AG08395 (cell line): ENCODE results near the gene CLDN20.

Experiments
- DNase-seq: peaks from one replicate; pipeline ENCODE4 v3.0.0; 2012; ENCODE audit warnings: mixed read lengths, low spot score

The CLDN20 gene

DNA sequence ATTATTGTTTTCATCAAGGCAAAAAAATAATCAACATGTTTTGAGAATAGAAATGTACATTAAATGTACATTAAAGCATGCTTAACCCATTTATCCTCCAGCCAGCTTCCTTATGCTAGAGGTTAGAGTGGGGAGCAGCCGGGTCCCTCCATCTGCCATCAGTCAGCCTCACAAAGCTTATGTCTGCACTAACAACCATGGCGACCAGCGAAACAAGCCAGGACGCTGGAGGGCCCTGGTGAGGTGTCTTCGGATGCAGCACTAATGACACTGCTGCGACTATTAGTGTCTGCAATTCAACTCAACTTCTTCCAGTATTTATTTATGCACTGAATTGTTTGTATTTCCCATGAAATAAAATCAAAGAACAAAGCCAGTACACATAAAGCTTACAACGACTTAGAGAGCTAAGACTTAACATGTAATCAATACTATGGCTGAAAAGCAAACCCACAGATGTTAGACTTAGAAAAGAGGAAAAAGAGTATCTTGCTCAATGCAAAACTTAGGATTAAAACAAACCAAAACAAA, 6.8 kb downstream of the CLDN20 start:
- DNase-seq, result no peak

DNA sequence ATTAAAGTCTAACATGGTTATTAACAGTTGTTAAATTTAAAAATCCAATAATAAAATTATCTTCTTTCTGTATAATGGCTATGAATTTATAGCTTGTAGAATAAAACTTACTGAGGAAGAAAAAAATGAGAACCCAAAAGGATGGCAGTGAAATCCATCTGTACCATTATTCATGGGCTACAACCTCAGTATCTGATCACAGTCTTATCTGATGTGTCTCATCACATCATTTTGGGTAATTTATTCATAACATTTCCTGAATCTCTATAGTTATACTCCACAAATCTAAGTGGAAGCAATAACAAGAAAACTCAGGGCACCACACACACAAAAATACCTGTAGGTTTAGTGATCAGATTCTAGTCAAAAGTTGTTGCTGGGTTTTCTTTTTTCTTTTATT, 7.3 kb downstream of the CLDN20 start:
- DNase-seq, result no peak

DNA sequence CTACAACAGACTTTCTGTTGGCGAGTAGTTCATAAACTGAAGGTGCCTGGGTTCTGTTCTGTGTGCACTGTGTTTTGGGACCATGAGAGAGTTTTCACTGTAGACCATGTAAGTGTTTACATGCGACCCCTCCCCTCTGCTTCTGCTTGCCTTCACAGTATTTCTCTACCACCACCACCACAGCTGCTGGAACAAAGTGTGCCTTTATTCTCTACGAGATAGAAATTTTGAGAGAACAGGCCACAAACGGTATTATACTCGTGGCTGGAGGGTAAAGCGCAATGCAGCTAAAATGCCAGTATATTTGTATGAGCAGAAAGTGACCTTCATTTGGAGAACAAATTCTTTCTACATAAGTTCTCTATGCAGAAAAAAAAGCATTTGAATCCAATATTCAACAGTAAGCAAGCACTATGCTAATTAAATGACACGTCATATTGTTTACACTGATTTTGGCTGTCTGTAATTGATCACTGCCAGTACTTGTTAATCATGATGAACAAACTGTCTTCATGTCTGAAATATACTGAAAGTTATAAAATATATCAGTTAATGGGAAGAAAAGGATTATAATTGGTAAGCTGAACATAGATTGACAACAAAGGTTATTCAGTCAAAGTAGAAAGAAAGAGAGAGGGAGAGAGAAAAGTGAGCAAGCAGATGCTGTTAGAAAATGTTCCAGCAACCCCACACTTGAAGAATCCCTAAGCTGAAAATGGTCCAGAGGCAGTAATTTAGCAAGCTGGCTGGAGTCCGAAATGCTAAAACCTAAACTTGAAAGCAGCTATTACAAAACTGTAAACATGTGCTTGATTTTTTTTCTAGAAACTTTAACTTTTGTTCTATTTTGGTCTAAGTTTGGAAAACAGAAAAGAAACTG, 8.8 kb downstream of the CLDN20 start:
- DNase-seq, result peak; percentile 31

- peak; percentile 34 for DNase-seq
Observed at GRCh38 chr6:155273431-155273830, 9.6 kb downstream of the CLDN20 start.

- peak; percentile 7 for DNase-seq
Observed at GRCh38 chr6:155274106-155274505, 10.3 kb downstream of the CLDN20 start.

GRCh38 chr6:155274533-155274932, 10.7 kb downstream of the CLDN20 start:
- peak; percentile 53 for DNase-seq

- no peak for DNase-seq
Observed at GRCh38 chr6:155275808-155276480, 12.1 kb downstream of the CLDN20 start.

GRCh38 chr6:155276638-155277037, 12.8 kb downstream of the CLDN20 start:
- no peak for DNase-seq

GRCh38 chr6:155278319-155279049, 14.7 kb downstream of the CLDN20 start:
- no peak for DNase-seq

- no peak for DNase-seq
Observed at GRCh38 chr6:155284775-155285174, 21.0 kb downstream of the CLDN20 start.

DNA sequence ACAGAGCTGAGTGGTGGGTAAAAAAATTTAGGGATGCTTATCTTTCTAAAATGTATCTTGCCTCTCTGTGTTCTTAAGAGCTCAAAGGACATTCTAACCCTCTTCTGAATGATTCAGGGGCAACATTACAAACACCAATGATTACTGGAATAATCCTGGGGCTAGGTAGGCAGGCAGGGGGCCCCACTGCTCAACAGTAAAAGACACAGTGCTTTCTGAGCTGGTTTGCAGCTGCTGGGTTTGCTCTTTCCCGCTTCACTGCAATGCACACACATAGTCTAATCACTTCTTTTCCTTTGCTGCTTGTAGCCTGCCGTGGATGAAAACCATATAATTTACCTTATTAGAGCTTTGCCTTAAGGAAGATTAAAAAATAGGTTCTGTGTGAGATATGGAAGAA, 23.9 kb downstream of the CLDN20 start:
- DNase-seq, result no peak

DNA sequence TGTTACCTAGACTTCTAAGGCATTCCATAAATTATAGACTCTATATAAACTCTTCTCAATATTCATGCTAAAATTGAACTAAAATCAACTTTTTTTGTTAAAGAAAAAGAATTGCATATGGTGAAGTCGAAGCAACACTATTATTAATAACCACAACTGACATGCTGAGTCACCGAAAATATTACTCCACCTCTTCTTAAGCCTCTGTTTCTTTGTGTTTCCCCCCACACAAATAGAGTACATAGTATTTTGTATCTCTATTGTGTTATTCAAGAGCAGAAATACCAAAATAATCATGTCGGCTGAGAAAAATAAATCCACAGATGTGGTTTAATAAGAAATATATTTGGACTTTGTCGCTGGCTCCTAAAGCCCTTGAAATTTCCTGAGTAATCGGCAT, 26.7 kb downstream of the CLDN20 start:
- DNase-seq, result no peak

DNA sequence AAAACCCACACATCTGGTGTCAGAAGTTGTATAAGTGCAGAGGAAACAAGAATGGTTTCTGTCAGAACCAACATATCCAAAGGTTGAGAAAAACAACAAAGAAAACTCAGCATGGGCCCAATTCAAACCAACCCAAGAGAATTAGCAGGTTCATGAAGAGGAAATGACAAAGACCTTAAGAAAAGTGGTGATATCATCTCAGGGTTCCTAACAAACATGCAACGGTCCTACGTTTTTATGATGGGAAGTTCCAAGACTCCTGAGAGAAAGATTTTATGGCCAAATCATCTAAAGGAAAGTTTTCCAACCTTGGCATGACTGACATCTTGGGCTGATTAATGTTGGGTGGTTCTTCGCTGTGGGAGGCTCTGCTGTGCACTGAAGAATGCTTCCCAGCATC, 27.5 kb downstream of the CLDN20 start:
- DNase-seq, result no peak

DNA sequence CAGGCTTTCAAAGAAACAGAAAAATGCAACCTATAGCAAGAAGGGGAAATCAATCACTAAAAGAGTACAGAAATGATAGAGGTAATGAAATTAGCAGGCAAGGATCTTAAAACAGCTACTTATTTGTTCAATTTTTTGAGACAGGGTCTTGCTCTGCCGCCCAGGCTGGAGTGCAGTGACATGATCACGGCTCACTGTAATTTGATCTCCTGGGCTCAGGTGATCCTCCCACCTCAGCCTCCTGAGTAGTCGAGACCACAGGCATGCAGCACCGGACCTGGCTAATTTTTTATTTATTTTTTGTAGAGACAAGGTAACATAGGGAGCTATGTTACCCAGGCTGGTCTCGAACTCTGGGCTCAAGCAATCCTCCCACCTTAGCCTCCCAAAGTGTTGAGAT, 28.9 kb downstream of the CLDN20 start:
- no peak for DNase-seq

DNA sequence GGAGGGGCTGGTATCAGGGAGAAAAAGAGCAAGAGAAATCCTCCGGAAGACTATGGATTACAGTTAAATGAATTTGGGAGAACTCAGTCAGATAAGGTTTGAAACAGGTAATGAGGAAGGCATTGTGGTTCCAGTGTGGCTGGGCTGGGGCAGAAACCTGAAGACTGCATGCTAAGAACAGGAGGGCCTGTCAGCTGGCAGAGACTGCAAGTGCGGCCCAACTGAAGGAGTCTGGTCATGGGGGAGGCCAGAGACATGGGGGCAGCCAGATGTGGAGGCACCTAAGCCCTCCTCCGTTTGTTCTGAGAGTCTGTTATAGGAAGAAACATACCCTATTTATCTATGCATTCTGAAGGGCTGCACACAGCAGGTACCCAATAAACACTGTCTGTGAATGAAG, 33.9 kb downstream of the CLDN20 start:
- DNase-seq, result no peak

DNA sequence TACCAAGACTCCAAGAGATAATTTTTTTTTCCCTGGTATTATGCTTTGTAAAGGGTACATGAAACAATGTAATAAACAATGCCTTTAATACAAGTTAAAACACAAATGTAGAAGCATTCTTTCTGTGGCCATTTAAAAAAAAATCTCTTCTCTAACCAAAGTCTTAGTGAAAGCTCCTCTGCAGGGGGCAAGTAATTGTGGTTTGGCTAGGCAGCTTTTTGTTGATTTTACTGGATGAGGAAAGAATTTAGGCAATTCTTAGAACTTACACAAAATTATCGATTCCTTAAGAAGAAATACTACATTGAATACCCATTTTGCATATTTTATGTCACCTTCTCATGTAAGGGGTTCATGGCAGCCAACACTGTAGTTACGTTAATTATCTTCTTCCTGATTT, 38.1 kb downstream of the CLDN20 start:
- no peak for DNase-seq

DNA sequence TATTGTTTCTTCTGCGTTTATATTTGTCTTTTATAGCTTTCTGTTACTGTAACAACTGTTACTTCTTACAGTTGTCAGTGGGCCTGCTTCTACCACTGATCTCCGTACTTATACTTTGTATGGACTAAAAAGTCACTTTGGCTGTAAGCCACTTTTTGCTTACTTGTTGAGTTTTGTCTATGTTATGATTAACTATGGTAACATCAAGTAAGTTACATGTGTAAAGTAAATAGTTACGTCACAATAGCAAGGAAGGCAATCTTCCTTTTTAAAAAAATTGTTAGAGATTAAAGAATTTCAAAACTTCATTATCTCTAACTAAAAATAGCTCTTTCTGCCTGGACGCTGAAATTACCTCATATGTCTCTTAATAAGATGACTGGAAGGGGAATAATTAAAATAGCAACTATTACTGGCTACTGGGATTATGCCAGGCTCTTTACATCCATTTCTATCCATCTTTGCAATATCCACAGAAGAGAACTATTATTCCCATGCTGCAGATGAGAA, 39.6 kb downstream of the CLDN20 start:
- DNase-seq, result no peak

DNA sequence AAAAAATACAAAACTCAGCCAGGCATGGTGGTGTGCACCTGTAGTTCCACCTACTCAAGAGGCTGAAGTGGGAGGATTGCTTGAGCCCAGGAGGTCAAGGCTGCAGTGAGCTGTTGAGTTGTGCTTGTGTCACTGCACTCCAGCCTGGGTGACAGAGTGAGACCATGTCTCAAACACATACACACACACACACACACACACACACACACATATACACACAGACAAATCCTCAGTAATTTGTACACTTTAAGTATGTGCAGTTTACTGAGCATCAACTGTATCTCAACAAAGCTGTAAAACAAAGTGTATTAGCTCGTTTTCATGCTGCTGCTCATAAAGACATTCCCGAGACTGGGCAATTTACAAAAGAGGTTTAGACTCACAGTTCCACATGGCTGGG, 43.1 kb downstream of the CLDN20 start:
- DNase-seq, result no peak

DNA sequence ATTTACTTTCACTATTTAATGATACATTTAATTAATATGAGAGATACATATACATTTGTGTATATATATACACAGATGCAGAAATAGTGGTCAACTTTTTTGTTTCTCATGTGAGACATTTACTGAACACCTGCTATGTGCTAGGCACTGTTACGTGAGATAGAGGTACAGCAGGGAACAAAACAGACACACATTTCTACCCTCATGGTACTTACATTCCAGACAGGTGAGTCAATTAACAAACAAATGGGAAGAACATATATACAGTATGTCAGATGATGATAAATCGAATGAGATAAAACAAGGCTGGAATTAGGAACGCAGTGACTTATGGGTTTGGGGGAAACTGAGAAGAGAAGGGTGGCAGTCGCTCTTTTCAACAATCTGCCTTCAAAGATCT, 45.3 kb downstream of the CLDN20 start:
- no peak for DNase-seq

DNA sequence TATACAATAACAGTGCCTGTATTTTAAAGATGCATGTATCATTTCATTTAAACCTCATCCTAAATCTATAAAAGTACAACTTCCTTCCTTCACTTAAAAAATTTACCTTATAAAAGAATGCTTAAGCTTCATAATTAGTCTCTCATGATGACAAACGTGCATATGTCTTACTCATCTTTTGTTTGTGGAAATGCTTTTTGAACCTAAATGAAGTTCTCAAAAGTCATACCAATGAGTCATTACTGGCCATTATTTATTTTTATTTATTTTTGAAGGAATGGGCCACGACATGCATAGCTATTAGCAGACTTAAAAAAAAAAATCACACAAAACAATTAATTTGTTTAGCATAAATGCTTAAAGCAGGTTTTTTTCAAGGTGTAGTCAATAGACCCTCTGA, 46.8 kb downstream of the CLDN20 start:
- no peak for DNase-seq

DNA sequence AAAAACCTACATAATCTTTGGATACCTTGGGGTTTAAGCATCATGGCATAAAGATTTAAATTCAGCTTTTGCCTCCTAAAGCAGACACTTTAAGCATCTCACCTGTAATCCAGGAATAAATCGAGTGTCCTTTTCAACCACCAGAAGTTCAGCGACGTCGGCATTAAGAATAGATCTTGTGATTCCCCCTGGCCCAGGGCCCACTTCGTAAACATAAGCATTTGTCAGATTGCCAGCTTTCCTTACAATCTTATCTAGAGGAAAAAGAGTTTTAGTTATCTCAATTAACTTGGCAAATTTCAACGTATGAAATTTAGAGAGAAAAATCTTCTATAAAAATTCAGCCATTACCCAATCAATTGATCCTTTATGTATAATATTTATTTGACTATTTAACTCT, 47.3 kb downstream of the CLDN20 start:
- no peak for DNase-seq

- DNase-seq, result no peak
Observed at GRCh38 chr6:155311583-155311982, 47.8 kb downstream of the CLDN20 start.
